H54 (cell line): ENCODE data around the gene ICA1.

Source experiments
- DNase-seq: peaks from one replicate; pipeline ENCODE4 v3.0.0; 2011; ENCODE audit warnings: low spot score, mixed read lengths; ENCODE audit not compliant: insufficient read length
- FAIRE-seq: peaks from 3 replicates; lab custom pipeline; 2011; peaks lifted over from hg19 to GRCh38; lab: Jason Lieb, UNC
- POLR2A ChIP-seq: IDR thresholded peaks from 2 replicates; pipeline ENCODE4 v1.6.1; 2011; ENCODE audit warnings: low read depth, mild to moderate bottlenecking, low read length

Gene ICA1

DNA sequence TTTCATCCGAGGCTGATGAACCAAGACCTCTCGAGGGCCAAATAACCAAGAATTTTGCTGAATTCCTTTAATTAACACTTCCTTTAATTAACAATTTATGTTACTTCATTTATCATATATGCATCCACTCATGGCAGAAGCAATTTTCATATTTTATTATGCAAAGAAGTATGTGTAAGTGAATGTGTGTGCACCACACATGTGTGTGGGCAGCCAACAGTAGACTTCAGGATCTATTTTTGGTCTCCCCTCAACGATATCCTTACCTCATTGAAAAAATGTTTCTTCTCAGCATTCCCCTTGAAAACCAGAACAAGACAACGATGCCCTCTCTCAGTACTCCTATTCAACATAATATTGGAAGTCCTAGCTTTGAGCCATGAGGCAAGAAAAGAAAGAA, 96.8 kb downstream of the ICA1 start:
- DNase-seq (no peak), FAIRE-seq (no peak)
- TF ChIP-seq POLR2A = no peak

DNA sequence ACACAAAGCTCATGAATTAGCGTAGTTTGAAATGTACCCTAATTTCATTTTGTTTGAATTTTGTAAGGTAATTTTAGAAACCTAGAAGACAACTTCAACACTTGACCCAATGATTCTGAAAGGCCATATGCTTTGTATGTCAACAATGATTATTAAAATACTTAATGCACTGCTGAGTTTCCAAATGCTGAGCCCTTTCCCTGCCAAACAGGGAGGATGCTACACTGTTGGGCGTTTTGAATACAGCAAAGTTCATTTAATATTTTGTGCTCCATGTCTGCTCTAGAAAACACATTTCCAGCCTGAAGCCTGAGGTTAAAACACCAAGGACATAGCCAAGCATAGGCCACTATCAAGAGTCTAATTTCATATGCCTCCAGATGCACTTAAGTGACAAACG, 99.8 kb downstream of the ICA1 start:
- no peak for TF ChIP-seq POLR2A
- FAIRE-seq (no peak), DNase-seq (no peak)

DNA sequence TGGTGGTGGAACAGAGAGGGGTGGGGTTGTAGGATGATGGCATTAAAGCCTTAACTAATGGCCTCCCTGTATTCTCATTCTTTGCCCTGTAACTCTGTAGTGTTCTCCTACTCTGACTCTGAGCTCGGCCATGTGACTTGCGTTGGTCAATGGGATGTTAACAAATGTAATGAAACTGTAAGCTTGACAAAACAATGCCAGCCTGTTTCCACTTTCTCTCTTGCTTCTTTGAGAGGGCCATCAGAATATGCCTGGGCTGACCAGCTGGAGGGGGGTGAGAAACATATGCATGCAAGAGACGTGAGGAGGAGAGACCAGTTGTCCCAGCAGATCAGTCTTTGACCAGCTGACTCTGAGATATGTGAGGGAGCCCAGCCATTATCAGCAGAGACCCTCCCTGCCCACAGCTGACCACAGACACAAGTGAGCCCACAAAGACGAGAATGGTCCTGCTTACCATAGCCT, 100.6 kb downstream of the ICA1 start:
- no peak for TF ChIP-seq POLR2A
- no peak for FAIRE-seq
- DNase-seq = no peak

GRCh38 chr7:8160779-8161345, 101.1 kb downstream of the ICA1 start:
- no peak for DNase-seq
- no peak for TF ChIP-seq POLR2A
- FAIRE-seq = no peak

DNA sequence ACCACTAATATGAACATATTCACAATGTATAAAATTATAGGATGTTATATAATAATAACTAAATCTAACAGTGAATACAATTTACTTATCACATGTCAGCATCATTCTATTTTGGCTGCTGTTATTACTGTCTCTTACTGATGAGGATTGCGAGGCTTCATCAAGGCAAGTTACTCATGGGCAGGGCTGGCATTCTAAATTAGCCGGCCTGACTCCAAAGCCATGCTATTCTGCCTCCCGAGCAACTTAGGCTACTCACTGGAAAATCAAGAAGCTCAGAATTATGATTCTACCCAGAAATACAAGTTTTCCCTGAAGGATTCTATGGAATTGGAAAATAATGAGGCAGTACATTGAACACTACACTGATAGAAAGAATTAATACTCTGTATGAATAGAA, 101.7 kb downstream of the ICA1 start:
- FAIRE-seq (no peak), DNase-seq (no peak)
- TF ChIP-seq POLR2A = no peak

GRCh38 chr7:8159595-8159994, 102.4 kb downstream of the ICA1 start:
- TF ChIP-seq POLR2A = no peak
- FAIRE-seq (no peak), DNase-seq (no peak)

- no peak for FAIRE-seq
- no peak for DNase-seq
Observed at GRCh38 chr7:8157296-8157695, 104.7 kb downstream of the ICA1 start.

DNA sequence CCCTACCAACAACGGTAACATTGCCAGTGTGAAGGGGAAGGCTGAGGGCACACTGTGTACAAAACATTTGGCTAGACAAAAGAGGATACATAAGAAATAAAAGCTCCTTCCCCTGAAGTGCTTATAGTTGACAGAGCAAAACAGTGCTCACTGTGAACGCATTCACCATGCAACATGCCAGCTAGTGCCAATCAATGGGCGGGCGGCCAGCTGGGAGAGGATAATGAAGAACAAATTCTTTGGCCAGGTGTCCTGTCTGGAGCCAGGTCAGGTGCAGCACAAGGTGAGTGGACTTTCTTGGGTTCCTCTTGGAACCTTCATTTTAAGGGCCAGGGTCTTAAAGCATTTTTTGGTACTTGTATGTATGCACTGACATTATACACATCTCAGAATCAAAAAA, 106.1 kb downstream of the ICA1 start:
- DNase-seq (no peak), FAIRE-seq (no peak)
- TF ChIP-seq POLR2A = no peak

More at GRCh38 chr7:8157296-8157695, 104.7 kb downstream of the ICA1 start:
- no peak for TF ChIP-seq POLR2A

GRCh38 chr7:8154272-8154671, 107.7 kb downstream of the ICA1 start:
- DNase-seq (no peak), FAIRE-seq (no peak)

GRCh38 chr7:8152489-8153192, 109.3 kb downstream of the ICA1 start:
- FAIRE-seq (no peak), DNase-seq (no peak)
- no peak; the same call in 1 of the 2 replicates for TF ChIP-seq POLR2A

More at GRCh38 chr7:8154272-8154671, 107.7 kb downstream of the ICA1 start:
- no peak for TF ChIP-seq POLR2A

GRCh38 chr7:8151161-8151725, 110.7 kb downstream of the ICA1 start:
- TF ChIP-seq POLR2A = no peak
- DNase-seq (no peak), FAIRE-seq (no peak)

GRCh38 chr7:8149222-8149621, 112.7 kb downstream of the ICA1 start:
- no peak for TF ChIP-seq POLR2A
- DNase-seq (no peak), FAIRE-seq (no peak)

- no peak for TF ChIP-seq POLR2A
- FAIRE-seq (no peak), DNase-seq (no peak)
Observed at GRCh38 chr7:8147760-8148463, 114.1 kb downstream of the ICA1 start.
